ENCODE measurements around the gene OR4D11.
"Not testable (repeated sequence)": the region's sequence is repeated elsewhere in the genome, so short reads cannot be mapped to it uniquely, and the experiment has no call there.

The OR4D11 gene

GRCh38 chr11:59503276-59503675 lies at the start of gene OR4D11:
OR4D11 (plus strand) TSS chr11:59503576; CDS start chr11:59503576, 0 bp downstream.
- no peak for DNase-seq (ENCODE audit: low read depth in 2 of 3, low spot score in 2 of 3)

- no peak for DNase-seq (ENCODE audit: low read depth in 2 of 3, low spot score in 2 of 3)
These were observed 46.7 kb upstream of the OR4D11 start, which contains the start of gene OR4D6 for GRCh38 chr11:59456661-59457060. OR4D6 (plus strand) TSS chr11:59456961; CDS start chr11:59456961, 0 bp downstream.

GRCh38 chr11:59459916-59460315 lies 43.5 kb upstream of the OR4D11 start:
- DNase-seq (ENCODE audit: low read depth in 2 of 3, low spot score in 2 of 3): no peak

- DNase-seq (ENCODE audit: low read depth in 2 of 3, low spot score in 2 of 3): no peak
These were observed 40.2 kb upstream of the OR4D11 start for GRCh38 chr11:59463190-59463641.

GRCh38 chr11:59473015-59473414 lies 30.4 kb upstream of the OR4D11 start, which contains the start of gene OR4D10:
OR4D10 (plus strand) TSS chr11:59473315; CDS start chr11:59477430, 4,115 bp downstream.
- DNase-seq (ENCODE audit: low read depth in 2 of 3, low spot score in 2 of 3): no peak

- no peak for DNase-seq (ENCODE audit: low read depth in 2 of 3, low spot score in 2 of 3)
These were observed 28.2 kb upstream of the OR4D11 start for GRCh38 chr11:59475176-59475575.

GRCh38 chr11:59479906-59480305 lies 23.5 kb upstream of the OR4D11 start:
- no peak for DNase-seq (ENCODE audit: low read depth in 2 of 3, low spot score in 2 of 3)

- no peak for DNase-seq (ENCODE audit: low read depth in 2 of 3, low spot score in 2 of 3)
These were observed 23.0 kb upstream of the OR4D11 start for GRCh38 chr11:59480359-59480758.

GRCh38 chr11:59501931-59502330 lies 1.4 kb upstream of the OR4D11 start:
- no peak for DNase-seq (ENCODE audit: low read depth in 2 of 3, low spot score in 2 of 3)

- no peak for DNase-seq (ENCODE audit: low read depth in 2 of 3, low spot score in 2 of 3)
These were observed 7.7 kb downstream of the OR4D11 start, which contains the start of gene OR4D9 for GRCh38 chr11:59510941-59511589. OR4D9 (plus strand) TSS chr11:59511539; CDS start chr11:59514913, 3,374 bp downstream.

- DNase-seq (ENCODE audit: low read depth in 2 of 3, low spot score in 2 of 3): no peak
These were observed 8.3 kb downstream of the OR4D11 start for GRCh38 chr11:59511675-59512074.

GRCh38 chr11:59520139-59520538 lies 16.8 kb downstream of the OR4D11 start:
- not testable (repeated sequence) for DNase-seq (ENCODE audit: low read depth in 2 of 3, low spot score in 2 of 3)

- no peak for DNase-seq (ENCODE audit: low read depth in 2 of 3, low spot score in 2 of 3)
These were observed 17.4 kb downstream of the OR4D11 start for GRCh38 chr11:59520741-59521140.

GRCh38 chr11:59523541-59523940 lies 20.2 kb downstream of the OR4D11 start:
- no peak for DNase-seq (ENCODE audit: low read depth in 2 of 3, low spot score in 2 of 3)

- DNase-seq (ENCODE audit: low read depth in 2 of 3, low spot score in 2 of 3): no peak
These were observed 25.3 kb downstream of the OR4D11 start for GRCh38 chr11:59528711-59529110.

GRCh38 chr11:59532620-59533019 lies 29.2 kb downstream of the OR4D11 start:
- DNase-seq (ENCODE audit: low read depth in 2 of 3, low spot score in 2 of 3): no peak

GRCh38 chr11:59534676-59535075 lies 31.3 kb downstream of the OR4D11 start:
- DNase-seq (ENCODE audit: low read depth in 2 of 3, low spot score in 2 of 3): no peak

GRCh38 chr11:59542142-59542810 lies 38.9 kb downstream of the OR4D11 start:
- DNase-seq (ENCODE audit: low read depth in 2 of 3, low spot score in 2 of 3): no peak

- not testable (repeated sequence) for DNase-seq (ENCODE audit: low read depth in 2 of 3, low spot score in 2 of 3)
These were observed 40.3 kb downstream of the OR4D11 start for GRCh38 chr11:59543713-59544112.

- no peak for DNase-seq (ENCODE audit: low read depth in 2 of 3, low spot score in 2 of 3)
These were observed 41.4 kb downstream of the OR4D11 start for GRCh38 chr11:59544869-59545178.

GRCh38 chr11:59545179-59546020 lies 42.0 kb downstream of the OR4D11 start:
- no peak for DNase-seq (ENCODE audit: low read depth in 2 of 3, low spot score in 2 of 3)

All from activated CD8-positive, alpha-beta memory T cell treated with anti-CD3 and anti-CD28 coated beads for 48 hours (primary cell).